Purkinje cell (primary cell): Measurements from ENCODE around the gene KRTAP5-3. TPM values are rescaled to one million over a fixed set of nuclear protein-coding genes. Genes with fewer than 3 reads are reported as not detected.

Experiments
- polyA plus RNA-seq: library from polyadenylated mRNA; unstranded; fragments of >200 nt; fragmentation: Nextera tagmentation; gene quantifications from 2 replicates; pipeline ENCODE4 v1.2.1, GENCODE V29; 2014

The KRTAP5-3 gene, protein sequence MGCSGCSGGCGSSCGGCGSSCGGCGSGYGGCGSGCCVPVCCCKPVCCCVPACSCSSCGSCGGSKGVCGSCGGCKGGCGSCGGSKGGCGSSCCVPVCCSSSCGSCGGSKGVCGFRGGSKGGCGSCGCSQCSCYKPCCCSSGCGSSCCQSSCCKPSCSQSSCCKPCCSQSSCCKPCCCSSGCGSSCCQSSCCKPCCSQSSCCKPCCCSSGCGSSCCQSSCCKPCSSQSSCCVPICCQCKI
- polyA plus RNA-seq: not detected in 2 replicates

DNA sequence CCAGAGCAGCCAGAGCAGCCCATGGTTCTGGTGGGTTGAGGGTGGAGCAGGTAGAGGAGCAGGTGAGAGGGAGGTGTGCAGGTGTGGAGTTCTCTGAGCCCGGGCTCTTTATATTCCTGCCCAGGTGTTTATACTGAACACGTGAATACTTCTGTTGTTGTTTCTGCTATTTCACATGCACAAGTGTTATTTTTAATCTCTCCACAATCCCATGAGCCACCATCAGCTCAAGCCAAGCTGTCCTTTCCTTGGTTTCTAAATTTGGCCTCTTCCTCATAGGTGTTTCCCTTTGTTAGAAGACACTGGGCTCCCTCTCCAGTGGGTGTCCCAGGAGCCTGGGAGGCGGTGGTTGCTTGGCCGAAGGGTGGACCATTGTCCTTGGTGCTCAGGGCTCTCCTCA is at the start of gene KRTAP5-3:
Gene KRTAP5-3 (minus strand): TSS at position 101 of the 400 bp plus-strand sequence. CDS start 78 bp downstream, at position 23.

DNA sequence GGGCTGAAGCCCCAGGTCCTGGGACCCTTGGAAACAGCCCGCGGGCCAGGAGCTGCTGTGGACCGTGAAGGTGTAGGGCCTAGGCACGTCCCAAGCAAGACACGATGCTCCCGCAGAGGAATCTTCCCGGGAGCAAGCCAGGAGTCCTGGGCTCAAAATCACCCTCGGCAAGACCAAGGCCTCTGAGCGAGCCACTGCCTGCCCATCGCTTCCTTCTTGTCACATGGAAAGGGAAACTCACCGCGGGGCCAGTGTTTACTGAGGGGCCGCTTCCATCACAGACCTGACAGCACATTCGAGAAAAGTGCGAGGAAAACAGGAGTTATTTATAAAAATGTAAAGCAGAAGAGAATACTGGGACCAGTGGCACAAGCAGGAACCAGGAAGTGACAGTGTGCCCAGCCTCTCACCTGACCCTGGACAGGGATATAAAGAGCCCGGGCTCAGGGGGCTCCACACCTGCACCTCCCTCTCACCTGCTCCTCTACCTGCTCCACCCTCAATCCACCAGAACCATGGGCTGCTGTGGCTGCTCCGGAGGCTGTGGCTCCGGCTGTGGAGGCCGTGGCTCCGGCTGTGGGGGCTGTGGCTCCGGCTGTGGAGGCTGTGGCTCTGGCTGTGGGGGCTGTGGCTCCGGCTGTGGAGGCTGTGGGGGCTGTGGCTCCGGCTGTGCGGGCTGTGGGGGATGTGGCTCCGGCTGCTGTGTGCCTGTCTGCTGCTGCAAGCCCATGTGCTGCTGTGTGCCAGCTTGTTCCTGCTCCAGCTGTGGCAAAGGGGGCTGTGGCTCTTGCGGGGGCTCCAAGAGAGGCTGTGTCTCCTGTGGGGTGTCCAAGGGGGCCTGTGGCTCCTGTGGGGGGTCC is 21.3 kb upstream of the KRTAP5-3 start, which contains the start of gene KRTAP5-5:
Gene KRTAP5-5 (plus strand): TSS at position 450 of the 860 bp plus-strand sequence. CDS start 66 bp downstream, at position 516.

DNA sequence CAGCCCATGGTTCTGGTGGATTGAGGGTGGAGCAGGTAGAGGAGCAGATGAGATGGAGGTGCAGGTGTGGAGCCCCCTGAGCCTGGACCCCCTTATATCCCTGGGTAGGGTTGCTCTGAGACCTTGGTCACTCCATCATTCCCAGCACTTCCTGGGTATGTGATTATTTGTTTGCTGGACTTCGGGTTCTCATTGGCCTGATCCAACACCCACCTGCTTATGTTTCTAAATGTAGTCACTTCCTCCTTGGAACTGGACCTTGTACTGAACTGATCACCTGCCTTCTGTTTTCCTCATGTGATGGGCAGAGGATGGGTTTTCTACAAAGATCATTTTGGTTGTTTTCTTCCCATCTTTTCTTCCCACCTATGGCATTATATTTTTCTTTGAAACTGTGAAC is 13.8 kb upstream of the KRTAP5-3 start, which contains the start of gene KRTAP5-4:
Gene KRTAP5-4 (minus strand): TSS at position 53 of the 400 bp plus-strand sequence. CDS start 45 bp downstream, at position 8.

DNA sequence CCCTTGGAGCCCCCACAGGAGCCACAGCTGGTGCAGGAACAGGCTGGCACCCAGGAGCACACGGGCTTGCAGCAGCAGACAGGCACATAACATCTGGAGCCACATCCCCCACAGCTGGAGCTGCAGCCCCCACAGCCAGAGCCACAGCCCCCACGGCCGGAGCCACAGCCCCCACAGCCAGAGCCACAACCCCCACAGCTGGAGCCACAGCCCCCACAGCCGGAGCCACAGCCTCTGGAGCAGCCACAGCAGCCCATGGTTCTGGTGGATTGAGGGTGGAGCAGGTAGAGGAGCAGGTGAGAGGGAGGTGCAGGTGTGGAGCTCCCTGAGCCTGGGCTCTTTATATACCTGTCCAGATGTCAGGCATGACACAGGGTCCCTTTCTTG is 10.3 kb downstream of the KRTAP5-3 start, which contains the start of gene KRTAP5-2:
Gene KRTAP5-2 (minus strand): TSS at position 301 of the 387 bp plus-strand sequence. CDS start 44 bp downstream, at position 257.

DNA sequence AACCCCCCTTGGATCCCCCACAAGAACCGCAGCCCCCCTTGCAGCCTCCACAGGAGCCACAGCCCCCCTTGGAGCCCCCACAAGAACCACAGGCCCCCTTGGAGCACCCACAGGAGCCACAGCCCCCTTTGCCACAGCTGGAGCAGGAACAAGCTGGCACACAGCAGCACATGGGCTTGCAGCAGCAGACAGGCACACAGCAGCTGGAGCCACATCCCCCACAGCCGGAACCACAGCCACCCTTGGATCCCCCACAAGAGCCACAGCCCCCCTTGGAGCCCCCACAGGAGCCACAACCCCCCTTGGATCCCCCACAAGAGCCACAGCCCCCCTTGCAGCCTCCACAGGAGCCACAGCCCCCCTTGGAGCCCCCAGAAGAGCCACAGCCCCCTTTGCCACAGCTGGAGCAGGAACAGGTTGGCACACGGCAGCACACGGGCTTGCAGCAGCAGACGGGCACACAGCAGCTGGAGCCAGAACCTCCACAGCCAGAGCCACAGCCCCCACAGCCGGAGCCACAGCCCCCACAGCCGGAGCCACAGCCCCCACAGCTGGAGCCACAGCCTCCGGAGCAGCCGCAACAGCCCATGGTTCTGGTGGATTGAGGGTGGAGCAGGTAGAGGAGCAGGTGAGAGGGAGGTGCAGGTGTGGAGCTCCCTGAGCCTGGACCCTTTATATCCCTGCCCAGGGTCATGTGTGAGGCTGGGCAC is 23.4 kb downstream of the KRTAP5-3 start, which contains the start of gene KRTAP5-1:
Gene KRTAP5-1 (minus strand): TSS at position 623 of the 710 bp plus-strand sequence. CDS start 34 bp downstream, at position 589.

DNA sequence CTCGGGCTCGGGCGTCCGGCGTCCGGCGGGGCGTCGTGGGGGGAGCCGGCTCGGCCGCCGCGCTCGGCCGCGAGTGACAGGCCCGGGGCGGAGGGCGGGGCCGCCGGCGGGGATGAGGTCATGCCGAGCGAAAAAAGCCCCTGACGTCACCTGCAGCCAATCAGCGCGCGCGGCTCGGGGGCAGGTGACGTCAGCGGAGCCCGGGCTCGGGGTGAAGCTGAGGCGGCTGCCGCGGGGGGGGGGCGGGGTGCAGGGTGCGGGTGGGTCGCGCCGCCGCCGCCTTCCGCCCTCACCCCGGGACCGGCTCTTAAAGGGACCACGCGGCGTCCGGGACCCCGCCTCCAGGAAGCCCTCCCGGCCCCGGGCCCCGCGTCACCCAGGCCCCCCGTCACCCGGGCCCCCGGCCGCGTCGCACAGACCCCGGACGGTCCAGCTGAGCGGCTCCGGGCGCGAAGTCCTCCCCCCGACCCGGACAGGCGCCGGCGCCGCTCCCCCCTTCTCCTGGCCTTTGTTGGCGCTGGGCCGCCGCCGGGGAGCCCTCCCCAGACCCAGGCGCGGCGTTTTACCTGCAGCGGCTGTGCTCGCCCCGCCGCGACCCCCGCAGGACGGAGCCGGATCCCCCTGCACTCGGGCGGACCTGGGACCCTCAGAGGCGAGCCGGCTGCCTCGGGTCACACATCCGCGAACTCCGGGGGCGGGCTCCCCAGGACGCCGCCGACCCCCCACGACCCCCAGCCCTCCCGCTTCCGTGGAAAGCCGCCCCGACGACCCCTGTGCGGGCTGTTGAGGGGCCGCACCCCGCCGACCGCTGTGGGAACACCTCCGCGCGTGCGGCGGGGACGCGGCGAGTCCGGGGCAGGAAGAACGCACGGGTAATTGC is 35.8 kb downstream of the KRTAP5-3 start, which contains the start of gene DUSP8:
Gene DUSP8 (minus strand): TSS at position 75 of the 880 bp plus-strand sequence. CDS start 6,445 bp downstream, outside the sequence.

Other genes starting within 250 kb of the KRTAP5-3 start
- 1.7 and 2.3 TPM in 2 replicates for gene BRSK2, start 218.5 kb downstream of the KRTAP5-3 start, polyA plus RNA-seq
- 0.48 and 1.5 TPM in 2 replicates for gene MOB2, start 121.7 kb downstream of the KRTAP5-3 start, polyA plus RNA-seq
- 0.60 and 0.62 TPM in 2 replicates for gene DUSP8, start 36.2 kb downstream of the KRTAP5-3 start, polyA plus RNA-seq
- not detected in 2 replicates for gene KRTAP5-1, start 23.2 kb downstream of the KRTAP5-3 start, polyA plus RNA-seq
- not detected in 2 replicates for gene KRTAP5-2, start 10.2 kb downstream of the KRTAP5-3 start, polyA plus RNA-seq
- not detected in 2 replicates for gene KRTAP5-4, start 13.7 kb upstream of the KRTAP5-3 start, polyA plus RNA-seq
- not detected in 2 replicates for gene KRTAP5-5, start 21.3 kb upstream of the KRTAP5-3 start, polyA plus RNA-seq
- not detected in 2 replicates for gene KRTAP5-6, start 88.7 kb upstream of the KRTAP5-3 start, polyA plus RNA-seq
- 0.83 TPM in 1 of 2 replicates, not detected in the other for gene IFITM10, start 142.1 kb upstream of the KRTAP5-3 start, polyA plus RNA-seq
- 12.6 and 26.0 TPM in 2 replicates for gene CTSD, start 155.5 kb upstream of the KRTAP5-3 start, polyA plus RNA-seq
- not detected in 2 replicates for gene SYT8, start 226.5 kb upstream of the KRTAP5-3 start, polyA plus RNA-seq
- not detected in 2 replicates for gene TNNI2, start 230.5 kb upstream of the KRTAP5-3 start, polyA plus RNA-seq
- 1.7 and 6.2 TPM in 2 replicates for gene LSP1, start 244.6 kb upstream of the KRTAP5-3 start, polyA plus RNA-seq